Measurements from ENCODE around the gene THSD4.

DNA sequence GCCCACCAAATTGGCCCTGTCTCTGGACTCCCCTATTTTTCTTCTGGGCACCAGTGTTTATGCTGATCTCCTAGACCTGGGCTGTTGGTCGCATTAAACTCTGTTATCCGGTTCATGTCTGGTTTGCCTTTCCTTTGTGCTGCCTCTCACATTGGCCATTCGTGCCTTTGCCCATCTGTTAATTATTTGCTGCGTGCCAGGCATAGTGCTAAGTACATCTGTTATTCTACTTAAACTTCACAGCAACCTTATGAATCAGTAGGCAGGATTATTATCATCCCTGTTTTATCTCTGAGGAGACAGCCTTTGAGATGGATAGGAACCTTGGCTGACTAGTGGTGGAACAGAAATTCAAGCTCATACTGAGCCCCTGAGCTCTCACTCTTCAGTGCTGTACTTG is 76.0 kb downstream of the THSD4 start:
- TF ChIP-seq, protein P1, sequence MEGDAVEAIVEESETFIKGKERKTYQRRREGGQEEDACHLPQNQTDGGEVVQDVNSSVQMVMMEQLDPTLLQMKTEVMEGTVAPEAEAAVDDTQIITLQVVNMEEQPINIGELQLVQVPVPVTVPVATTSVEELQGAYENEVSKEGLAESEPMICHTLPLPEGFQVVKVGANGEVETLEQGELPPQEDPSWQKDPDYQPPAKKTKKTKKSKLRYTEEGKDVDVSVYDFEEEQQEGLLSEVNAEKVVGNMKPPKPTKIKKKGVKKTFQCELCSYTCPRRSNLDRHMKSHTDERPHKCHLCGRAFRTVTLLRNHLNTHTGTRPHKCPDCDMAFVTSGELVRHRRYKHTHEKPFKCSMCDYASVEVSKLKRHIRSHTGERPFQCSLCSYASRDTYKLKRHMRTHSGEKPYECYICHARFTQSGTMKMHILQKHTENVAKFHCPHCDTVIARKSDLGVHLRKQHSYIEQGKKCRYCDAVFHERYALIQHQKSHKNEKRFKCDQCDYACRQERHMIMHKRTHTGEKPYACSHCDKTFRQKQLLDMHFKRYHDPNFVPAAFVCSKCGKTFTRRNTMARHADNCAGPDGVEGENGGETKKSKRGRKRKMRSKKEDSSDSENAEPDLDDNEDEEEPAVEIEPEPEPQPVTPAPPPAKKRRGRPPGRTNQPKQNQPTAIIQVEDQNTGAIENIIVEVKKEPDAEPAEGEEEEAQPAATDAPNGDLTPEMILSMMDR (optimal IDR thresholded peaks at IDR 0.05 in 1 of 3, IDR thresholded peaks at IDR 0.05 in 1 of 3, conservative IDR thresholded peaks at IDR 0.05 in 1 of 3; ENCODE audit: extremely low read depth in 1 of 3, insufficient read depth in 2 of 3, low read length in 3 of 3) = no peak
- TF ChIP-seq EZH2 (IDR thresholded peaks at IDR 0.05; ENCODE audit: low read length) = no peak
